NCI-H1048 (cell line): ENCODE measurements around the gene SYTL3.
"Not testable (repeated sequence)": the region's sequence is repeated elsewhere in the genome, so short reads cannot be mapped to it uniquely, and the experiment has no call there.

Source experiments
- DNase-seq: peaks from one replicate; lab custom pipeline; 2025; lab: John Stamatoyannopoulos, UW

The SYTL3 gene

GRCh38 chr6:158621694-158622544 lies 27.9 kb upstream of the SYTL3 start:
- DNase-seq = no peak

- no peak for DNase-seq
Measured at GRCh38 chr6:158622545-158623190, 27.2 kb upstream of the SYTL3 start.

- DNase-seq = no peak
Measured at GRCh38 chr6:158624684-158625682, 24.9 kb upstream of the SYTL3 start.

GRCh38 chr6:158625881-158626305 lies 24.0 kb upstream of the SYTL3 start:
- no peak for DNase-seq

GRCh38 chr6:158626360-158627167 lies 23.3 kb upstream of the SYTL3 start:
- DNase-seq = no peak

GRCh38 chr6:158627168-158627939 lies 22.5 kb upstream of the SYTL3 start:
- no peak for DNase-seq

GRCh38 chr6:158627940-158628211 lies 22.0 kb upstream of the SYTL3 start:
- no peak for DNase-seq

- DNase-seq = no peak
Measured at GRCh38 chr6:158628542-158628941, 21.3 kb upstream of the SYTL3 start.

GRCh38 chr6:158629367-158630221 lies 20.3 kb upstream of the SYTL3 start:
- DNase-seq = no peak

- no peak for DNase-seq
Measured at GRCh38 chr6:158630938-158631616, 18.8 kb upstream of the SYTL3 start.

- no peak for DNase-seq
Measured at GRCh38 chr6:158631678-158632537, 17.9 kb upstream of the SYTL3 start.

GRCh38 chr6:158632538-158633119 lies 17.2 kb upstream of the SYTL3 start:
- not testable (repeated sequence) for DNase-seq

- DNase-seq = no peak
Measured at GRCh38 chr6:158633127-158633526, 16.7 kb upstream of the SYTL3 start.

- no peak for DNase-seq
Measured at GRCh38 chr6:158634695-158635426, 15.0 kb upstream of the SYTL3 start.

GRCh38 chr6:158635427-158636073 lies 14.3 kb upstream of the SYTL3 start:
- DNase-seq = no peak

- no peak for DNase-seq
Measured at GRCh38 chr6:158636778-158637177, 13.1 kb upstream of the SYTL3 start.
